Neutrophil (primary cell): ENCODE measurements around the gene CDHR3.

Source experiments
- H3K27ac ChIP-seq: fragments of 200-600 bp; sonication (generic); 2 replicates; pipeline ENCODE4 v1.5.1; 2016; ENCODE audit warnings: mild to moderate bottlenecking, moderate library complexity
- H3K27me3 ChIP-seq: fragments of 200-600 bp; sonication (generic); 2 replicates; pipeline ENCODE4 v1.6.0; 2016; ENCODE audit warnings: mild to moderate bottlenecking
- H3K36me3 ChIP-seq: fragments of 200-600 bp; sonication (generic); 2 replicates; pipeline ENCODE4 v1.5.1; 2017
- H3K4me1 ChIP-seq, 2 experiments: fragments of 200-600 bp in 1 of 2; sonication (generic) in 1 of 2; 1 replicate in 1 of 2; 2 replicates in 1 of 2; pipeline versions ENCODE4 v1.5.1 to v1.6.1; 2013 to 2016; ENCODE audit warnings: low read depth in 1 of 2, low read length in 1 of 2, mild to moderate bottlenecking in 1 of 2, moderate library complexity in 1 of 2; ENCODE audit not compliant: control insufficient read depth in 1 of 2, insufficient read depth in 1 of 2
- H3K4me3 ChIP-seq, 2 experiments: fragments of 200-600 bp in 1 of 2; sonication (generic) in 1 of 2; 1 replicate in 1 of 2; 2 replicates in 1 of 2; pipeline ENCODE4 v1.5.1; 2013 to 2016; ENCODE audit warnings: low read depth in 1 of 2, low read length in 1 of 2, mild to moderate bottlenecking in 1 of 2, moderate library complexity in 1 of 2
- H3K9me3 ChIP-seq: fragments of 200-600 bp; sonication (generic); 2 replicates; pipeline ENCODE4 v1.5.1; 2016
- TF ChIP-seq, protein P1 (sequence below): fragments of 200-600 bp; sonication (generic); IDR thresholded peaks from 2 replicates; pipeline ENCODE4 v1.5.1; 2016; ENCODE audit warnings: antibody characterized with exemption

CDHR3 gene

DNA sequence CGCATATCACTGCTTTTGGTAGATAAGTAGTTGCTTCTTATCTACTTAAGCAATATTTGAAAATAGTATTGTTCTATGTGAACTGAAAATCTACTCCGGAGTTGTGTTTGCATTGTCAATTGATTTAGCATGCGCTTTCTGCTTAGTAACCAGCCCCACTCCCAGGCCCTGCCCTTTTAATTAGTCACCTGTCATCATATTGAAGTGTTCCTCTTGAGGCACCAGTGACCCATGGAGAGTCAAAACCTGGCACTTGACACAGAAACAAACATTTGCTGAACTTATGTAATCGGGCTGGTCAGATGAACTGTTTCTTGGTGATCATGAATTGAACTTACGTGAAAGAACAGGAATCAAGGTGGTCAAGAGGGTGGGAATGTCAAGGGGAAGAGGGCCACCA, 27.8 kb upstream of the CDHR3 start:
- TF ChIP-seq, protein P1, sequence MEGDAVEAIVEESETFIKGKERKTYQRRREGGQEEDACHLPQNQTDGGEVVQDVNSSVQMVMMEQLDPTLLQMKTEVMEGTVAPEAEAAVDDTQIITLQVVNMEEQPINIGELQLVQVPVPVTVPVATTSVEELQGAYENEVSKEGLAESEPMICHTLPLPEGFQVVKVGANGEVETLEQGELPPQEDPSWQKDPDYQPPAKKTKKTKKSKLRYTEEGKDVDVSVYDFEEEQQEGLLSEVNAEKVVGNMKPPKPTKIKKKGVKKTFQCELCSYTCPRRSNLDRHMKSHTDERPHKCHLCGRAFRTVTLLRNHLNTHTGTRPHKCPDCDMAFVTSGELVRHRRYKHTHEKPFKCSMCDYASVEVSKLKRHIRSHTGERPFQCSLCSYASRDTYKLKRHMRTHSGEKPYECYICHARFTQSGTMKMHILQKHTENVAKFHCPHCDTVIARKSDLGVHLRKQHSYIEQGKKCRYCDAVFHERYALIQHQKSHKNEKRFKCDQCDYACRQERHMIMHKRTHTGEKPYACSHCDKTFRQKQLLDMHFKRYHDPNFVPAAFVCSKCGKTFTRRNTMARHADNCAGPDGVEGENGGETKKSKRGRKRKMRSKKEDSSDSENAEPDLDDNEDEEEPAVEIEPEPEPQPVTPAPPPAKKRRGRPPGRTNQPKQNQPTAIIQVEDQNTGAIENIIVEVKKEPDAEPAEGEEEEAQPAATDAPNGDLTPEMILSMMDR, result no peak

GRCh38 chr7:105937411-105937810, 25.7 kb upstream of the CDHR3 start:
- Histone ChIP-seq H3K4me1 (no peaks in the 10 kb centered on the region), H3K27ac (no peak overlapping the region), H3K27me3 (peaks cover 4% of the 10 kb centered on the region), H3K9me3 (no peaks in the 10 kb centered on the region), H3K4me3 (no peak overlapping the region), H3K36me3 (no peaks in the 10 kb centered on the region)
- TF ChIP-seq, protein P1, result no peak

More for the DNA sequence above, 27.8 kb upstream of the CDHR3 start:
- Histone ChIP-seq H3K9me3 (no peaks in the 10 kb centered on the region), H3K4me3 (no peak overlapping the region), H3K36me3 (no peaks in the 10 kb centered on the region), H3K27ac (no peak overlapping the region), H3K27me3 (peaks cover 2% of the 10 kb centered on the region), H3K4me1 (no peaks in the 10 kb centered on the region)

- H3K9me3 ChIP-seq, result no peaks in the 10 kb centered on the region
- H3K27ac ChIP-seq, result no peak overlapping the region
- TF ChIP-seq, protein P1, result no peak
- no peaks in the 10 kb centered on the region for H3K4me1 ChIP-seq
- no peak overlapping the region for H3K4me3 ChIP-seq
- H3K27me3 ChIP-seq, result peaks cover 4% of the 10 kb centered on the region
- no peaks in the 10 kb centered on the region for H3K36me3 ChIP-seq
Observed at GRCh38 chr7:105940109-105940508, 23.0 kb upstream of the CDHR3 start.

DNA sequence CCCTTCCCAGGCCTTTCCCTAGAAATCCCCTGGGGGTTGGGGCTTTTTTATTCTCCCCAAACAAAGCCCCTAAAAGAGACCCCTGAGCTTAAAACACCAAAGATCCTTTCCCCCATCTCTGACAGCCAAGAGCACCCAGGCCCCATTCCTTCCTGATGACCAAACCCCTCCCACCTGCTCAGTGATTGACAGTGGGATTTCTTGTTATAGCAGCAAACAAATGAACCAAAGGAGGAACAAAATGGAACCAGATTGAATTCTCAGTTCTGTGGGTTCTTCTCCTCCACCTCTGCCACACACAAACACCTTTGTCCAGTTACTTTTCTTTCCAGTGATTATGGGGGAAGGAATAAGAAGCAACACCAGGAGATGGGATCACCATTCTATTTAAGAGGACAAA, 21.5 kb upstream of the CDHR3 start:
- Histone ChIP-seq H3K36me3 (no peaks in the 10 kb centered on the region), H3K27me3 (peaks cover 4% of the 10 kb centered on the region), H3K4me3 (no peak overlapping the region), H3K4me1 (no peaks in the 10 kb centered on the region), H3K9me3 (no peaks in the 10 kb centered on the region), H3K27ac (no peak overlapping the region)
- TF ChIP-seq, protein P1, result no peak

DNA sequence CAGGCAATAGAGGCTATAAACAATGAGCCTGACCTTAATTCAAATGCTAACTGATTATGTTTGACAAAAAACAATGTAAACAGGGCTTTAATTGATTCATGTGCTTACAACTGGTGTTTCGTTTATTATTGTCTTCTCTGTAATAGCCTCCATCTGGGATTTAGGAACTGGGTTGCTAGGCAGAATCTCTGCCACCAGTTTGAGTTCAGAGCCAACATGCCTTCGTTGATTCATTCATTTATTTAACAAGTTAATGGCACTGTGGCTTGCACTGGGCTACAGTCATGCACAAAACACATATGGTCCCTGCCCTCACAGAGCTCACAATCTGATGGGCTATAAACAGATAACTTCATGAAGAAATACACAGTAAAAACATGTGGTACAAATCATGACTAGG, 19.6 kb upstream of the CDHR3 start:
- H3K4me1 ChIP-seq, result no peaks in the 10 kb centered on the region
- no peak overlapping the region for H3K27ac ChIP-seq
- no peaks in the 10 kb centered on the region for H3K36me3 ChIP-seq
- peaks cover 9% of the 10 kb centered on the region for H3K27me3 ChIP-seq
- no peak overlapping the region for H3K4me3 ChIP-seq
- TF ChIP-seq, protein P1, result no peak
- no peaks in the 10 kb centered on the region for H3K9me3 ChIP-seq

- TF ChIP-seq, protein P1, result no peak
- Histone ChIP-seq H3K4me3 (no peak overlapping the region), H3K9me3 (no peaks in the 10 kb centered on the region), H3K36me3 (no peaks in the 10 kb centered on the region), H3K4me1 (no peaks in the 10 kb centered on the region), H3K27ac (no peak overlapping the region), H3K27me3 (peaks cover 7% of the 10 kb centered on the region)
Observed at GRCh38 chr7:105945848-105946247, 17.2 kb upstream of the CDHR3 start.
